Uterus (tissue), 4 donors: ENCODE data around the gene WFDC8. TPM values are rescaled to one million over a fixed set of nuclear protein-coding genes. Genes with fewer than 3 reads are reported as not detected.
"Not testable (repeated sequence)": the region's sequence is repeated elsewhere in the genome, so short reads cannot be mapped to it uniquely, and the experiment has no call there.

Source experiments
- DNase-seq, 2 donors: peaks; one replicate each; pipeline ENCODE4 v3.0.0-alpha.2; 2019 to 2020
- H3K27ac ChIP-seq, 2 donors: fragments of 200-600 bp; sonication (generic); 1 replicate in 1 of 2; 2 replicates in 1 of 2; pipeline ENCODE4 v1.5.1; 2016 to 2018
- H3K27me3 ChIP-seq, 2 donors: fragments of 200-600 bp; sonication (generic); one replicate each; pipeline ENCODE4 v1.5.1; 2018 to 2019; ENCODE audit warnings: control low read depth in 1 of 2
- H3K36me3 ChIP-seq, 2 donors: fragments of 200-600 bp; sonication (generic); one replicate each; pipeline ENCODE4 v1.5.1; 2019; ENCODE audit warnings: control low read depth in 1 of 2
- H3K4me1 ChIP-seq, 2 donors: fragments of 200-600 bp; sonication (generic); one replicate each; pipeline ENCODE4 v1.5.1; 2018 to 2019; ENCODE audit warnings: control low read depth in 1 of 2
- H3K4me3 ChIP-seq, 2 donors: fragments of 200-600 bp; sonication (generic); 1 replicate in 1 of 2; 2 replicates in 1 of 2; pipeline ENCODE4 v1.5.1; 2018 to 2019; ENCODE audit warnings: mild to moderate bottlenecking in 1 of 2
- H3K9me3 ChIP-seq, 2 donors: fragments of 200-600 bp; sonication (generic); one replicate each; pipeline ENCODE4 v1.5.1; 2019; ENCODE audit warnings: control low read depth in 1 of 2
- CTCF ChIP-seq, 4 experiments: fragments of 200-600 bp in 2 of 4; fragments of 450-650 bp in 2 of 4; sonication (generic) in 2 of 4; IDR thresholded peaks; one replicate each; pipeline ENCODE4 v1.5.1; 2016 to 2019; ENCODE audit warnings: antibody characterized with exemption in 4 of 4, mild to moderate bottlenecking in 2 of 4, moderate library complexity in 1 of 4
- POLR2A ChIP-seq, 2 donors: fragments of 450-650 bp; IDR thresholded peaks; one replicate each; pipeline ENCODE4 v1.6.1; 2016; ENCODE audit warnings: antibody characterized with exemption in 2 of 2, mild to moderate bottlenecking in 1 of 2, moderate library complexity in 1 of 2
- intact Hi-C: fragments of 100-400 bp; cut with DNase I; formaldehyde crosslinking; loops from one replicate; pipeline ENCODE4 v1.15.1; 2023; ENCODE audit warnings: low total_unique reads
- total RNA-seq, 4 donors: library from RNA; depleted of rRNA in 3 of 4; stranded (reverse); fragments of >200 nt in 3 of 4; gene quantifications; one replicate each; pipeline versions ENCODE4 v1.1.0 to v1.2.4, GENCODE V29; 2014 to 2023
- donor health status: DM: yes; HTN: yes; CAD: no.

Gene WFDC8
- total RNA-seq, 4 donors from 2014 or later = not detected

GRCh38 chr20:45576995-45577394 lies 2.1 kb downstream of the WFDC8 start:
- H3K9me3 ChIP-seq = no peaks in the 10 kb centered on the region
- no peak for DNase-seq
- intact Hi-C loops = no loop called here
- H3K27me3 ChIP-seq = no peaks in the 10 kb centered on the region
- H3K27ac ChIP-seq = no peak overlapping the region
- TF ChIP-seq POLR2A (IDR thresholded peaks at IDR 0.05) = no peak
- TF ChIP-seq CTCF (IDR thresholded peaks at IDR 0.05) = no peak
- no peak overlapping the region for H3K4me3 ChIP-seq
- no peaks in the 10 kb centered on the region for H3K36me3 ChIP-seq
- no peaks in the 10 kb centered on the region for H3K4me1 ChIP-seq

- H3K9me3 ChIP-seq = no peaks in the 10 kb centered on the region
- TF ChIP-seq POLR2A (IDR thresholded peaks at IDR 0.05) = no peak
- TF ChIP-seq CTCF (IDR thresholded peaks at IDR 0.05) = no peak
- H3K4me1 ChIP-seq = no peaks in the 10 kb centered on the region
- H3K4me3 ChIP-seq = no peak overlapping the region
- H3K27ac ChIP-seq = no peak overlapping the region
- H3K27me3 ChIP-seq = no peaks in the 10 kb centered on the region
- DNase-seq = no peak
- intact Hi-C loops = no loop called here
- no peaks in the 10 kb centered on the region for H3K36me3 ChIP-seq
Measured at GRCh38 chr20:45575931-45576330, 3.2 kb downstream of the WFDC8 start.

- H3K4me3 ChIP-seq, H3K4me1 ChIP-seq, H3K27me3 ChIP-seq, H3K27ac ChIP-seq, H3K36me3 ChIP-seq, H3K9me3 ChIP-seq, intact Hi-C loops, DNase-seq: not testable (repeated sequence)
Measured at GRCh38 chr20:45569650-45570049, 9.4 kb downstream of the WFDC8 start.

- no peaks in the 10 kb centered on the region for H3K36me3 ChIP-seq
- H3K27me3 ChIP-seq = no peaks in the 10 kb centered on the region
- H3K9me3 ChIP-seq = no peaks in the 10 kb centered on the region
- H3K4me1 ChIP-seq = no peaks in the 10 kb centered on the region
- intact Hi-C loops = no loop called here
- TF ChIP-seq CTCF (IDR thresholded peaks at IDR 0.05) (no peak), POLR2A (IDR thresholded peaks at IDR 0.05) (no peak)
- no peak for DNase-seq
- no peak overlapping the region for H3K4me3 ChIP-seq
- no peak overlapping the region for H3K27ac ChIP-seq
Measured at GRCh38 chr20:45564760-45565276, 14.3 kb downstream of the WFDC8 start.

- Histone ChIP-seq H3K36me3 (no peaks in the 10 kb centered on the region), H3K27ac (no peak overlapping the region), H3K27me3 (no peaks in the 10 kb centered on the region), H3K4me3 (no peak overlapping the region), H3K4me1 (no peaks in the 10 kb centered on the region), H3K9me3 (no peaks in the 10 kb centered on the region)
- TF ChIP-seq POLR2A (IDR thresholded peaks at IDR 0.05) (no peak), CTCF (IDR thresholded peaks at IDR 0.05) (no peak)
- intact Hi-C loops = no loop called here
- no peak for DNase-seq
Measured at GRCh38 chr20:45555198-45555597, 23.9 kb downstream of the WFDC8 start.

GRCh38 chr20:45552456-45552855 lies 26.6 kb downstream of the WFDC8 start:
- H3K4me1 ChIP-seq = no peaks in the 10 kb centered on the region
- H3K4me3 ChIP-seq = no peak overlapping the region
- intact Hi-C loops = no loop called here
- DNase-seq = no peak
- H3K36me3 ChIP-seq = no peaks in the 10 kb centered on the region
- TF ChIP-seq CTCF (IDR thresholded peaks at IDR 0.05) = no peak
- TF ChIP-seq POLR2A (IDR thresholded peaks at IDR 0.05) = no peak
- H3K9me3 ChIP-seq = no peaks in the 10 kb centered on the region
- no peak overlapping the region for H3K27ac ChIP-seq
- H3K27me3 ChIP-seq = no peaks in the 10 kb centered on the region
